ENCODE data around the gene KIF3A. TPM values are rescaled to one million over a fixed set of nuclear protein-coding genes. Genes with fewer than 3 reads are reported as not detected.

KIF3A gene
- total and polyA plus RNA-seq, 4 donors = 3.1 to 16.5 (median 9.2) TPM

DNA sequence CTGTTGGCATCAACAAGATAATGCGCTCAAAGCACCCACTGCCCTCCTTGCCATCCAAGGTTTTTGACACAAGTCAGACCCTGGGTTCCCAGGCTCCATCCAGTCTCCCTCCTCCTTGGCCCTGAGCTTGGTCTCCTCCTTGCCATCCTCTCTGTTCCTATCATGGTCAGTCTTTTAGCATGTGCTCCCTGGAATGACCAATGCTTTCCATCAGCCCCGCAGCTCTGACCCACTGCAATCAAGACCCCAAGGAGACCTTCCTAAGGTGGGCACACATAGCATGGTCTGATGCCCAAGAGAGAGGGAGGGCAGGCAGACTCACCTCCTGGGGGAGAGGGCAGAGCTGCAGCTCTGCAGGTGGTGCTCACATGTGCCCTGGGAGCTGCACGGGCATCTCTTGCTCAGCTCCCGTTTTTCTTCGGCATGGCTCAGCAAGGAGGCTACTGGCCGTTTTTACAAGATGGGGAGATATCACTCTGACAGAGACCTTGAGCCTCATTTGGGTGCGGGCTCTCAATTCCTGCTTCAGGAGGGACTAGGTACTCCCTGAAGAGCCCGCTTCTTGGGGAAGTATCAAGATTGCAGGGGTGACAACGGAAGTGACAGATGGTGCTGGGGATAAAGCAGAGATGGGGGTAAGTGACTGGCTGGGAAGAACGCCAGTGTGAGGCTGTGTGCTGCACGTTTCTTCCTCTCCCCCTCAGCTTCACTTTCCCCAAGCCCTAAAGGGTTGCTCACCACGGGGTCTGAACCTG is 36.4 kb upstream of the KIF3A start:
- TF ChIP-seq, protein P1, sequence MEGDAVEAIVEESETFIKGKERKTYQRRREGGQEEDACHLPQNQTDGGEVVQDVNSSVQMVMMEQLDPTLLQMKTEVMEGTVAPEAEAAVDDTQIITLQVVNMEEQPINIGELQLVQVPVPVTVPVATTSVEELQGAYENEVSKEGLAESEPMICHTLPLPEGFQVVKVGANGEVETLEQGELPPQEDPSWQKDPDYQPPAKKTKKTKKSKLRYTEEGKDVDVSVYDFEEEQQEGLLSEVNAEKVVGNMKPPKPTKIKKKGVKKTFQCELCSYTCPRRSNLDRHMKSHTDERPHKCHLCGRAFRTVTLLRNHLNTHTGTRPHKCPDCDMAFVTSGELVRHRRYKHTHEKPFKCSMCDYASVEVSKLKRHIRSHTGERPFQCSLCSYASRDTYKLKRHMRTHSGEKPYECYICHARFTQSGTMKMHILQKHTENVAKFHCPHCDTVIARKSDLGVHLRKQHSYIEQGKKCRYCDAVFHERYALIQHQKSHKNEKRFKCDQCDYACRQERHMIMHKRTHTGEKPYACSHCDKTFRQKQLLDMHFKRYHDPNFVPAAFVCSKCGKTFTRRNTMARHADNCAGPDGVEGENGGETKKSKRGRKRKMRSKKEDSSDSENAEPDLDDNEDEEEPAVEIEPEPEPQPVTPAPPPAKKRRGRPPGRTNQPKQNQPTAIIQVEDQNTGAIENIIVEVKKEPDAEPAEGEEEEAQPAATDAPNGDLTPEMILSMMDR (IDR thresholded peaks at IDR 0.05; ENCODE audit: control extremely low read depth, extremely low read depth) = no peak
- H3K27me3 ChIP-seq (ENCODE audit: control insufficient read depth in 3 of 3, insufficient read depth in 3 of 3, low read length in 2 of 3) = no peaks in the 10 kb centered on the region
- ATAC-seq (ENCODE audit: insufficient read depth, low FRiP score) (no peak), DNase-seq (peak in 1 of 3 donors; percentile 46)
- no peak overlapping the region for H3K27ac ChIP-seq (ENCODE audit: low read depth in 1 of 2, low read length in 1 of 2)
- no peak overlapping the region for H3K9ac ChIP-seq (ENCODE audit: insufficient read depth in 1 of 2, low read length in 2 of 2)
- WGBS, 2 donors = 75 to 80% methylated on average over 12 of the region's 12 CpGs
- H3K36me3 ChIP-seq (ENCODE audit: control insufficient read depth in 4 of 4, insufficient read depth in 4 of 4, low read length in 4 of 4) = no peaks in the 10 kb centered on the region
- no peaks in the 10 kb centered on the region for H3K9me3 ChIP-seq (ENCODE audit: control insufficient read depth in 4 of 4, insufficient read depth in 3 of 4, low read length in 3 of 4)
- H3K4me3 ChIP-seq = no peak overlapping the region
- peaks cover 7 to 31% (median 17%) of the 10 kb centered on the region in 5 donors for H3K4me1 ChIP-seq (ENCODE audit: control insufficient read depth in 5 of 5, insufficient read depth in 5 of 5, low read length in 5 of 5)

- Histone ChIP-seq H3K4me3 (no peak overlapping the region), H3K36me3 (ENCODE audit: control insufficient read depth in 4 of 4, insufficient read depth in 4 of 4, low read length in 4 of 4) (no peaks in the 10 kb centered on the region), H3K27me3 (ENCODE audit: control insufficient read depth in 3 of 3, insufficient read depth in 3 of 3, low read length in 2 of 3) (no peaks in the 10 kb centered on the region), H3K27ac (ENCODE audit: low read depth in 1 of 2, low read length in 1 of 2) (no peak overlapping the region), H3K4me1 (ENCODE audit: control insufficient read depth in 5 of 5, insufficient read depth in 5 of 5, low read length in 5 of 5) (peaks cover 9 to 36% (median 19%) of the 10 kb centered on the region in 5 donors), H3K9ac (ENCODE audit: insufficient read depth in 1 of 2, low read length in 2 of 2) (no peak overlapping the region), H3K9me3 (ENCODE audit: control insufficient read depth in 4 of 4, insufficient read depth in 3 of 4, low read length in 3 of 4) (no peaks in the 10 kb centered on the region)
- 93 to 99% methylated on average over 5 of the region's 5 CpGs for WGBS, 2 donors
- DNase-seq (no peak), ATAC-seq (ENCODE audit: insufficient read depth, low FRiP score) (no peak)
- TF ChIP-seq, protein P1 (IDR thresholded peaks at IDR 0.05; ENCODE audit: control extremely low read depth, extremely low read depth) = no peak
Observed at GRCh38 chr5:132773114-132773513, 35.8 kb upstream of the KIF3A start.

- TF ChIP-seq, protein P1 (IDR thresholded peaks at IDR 0.05; ENCODE audit: control extremely low read depth, extremely low read depth) = no peak
- H3K27me3 ChIP-seq (ENCODE audit: control insufficient read depth in 3 of 3, insufficient read depth in 3 of 3, low read length in 2 of 3) = no peaks in the 10 kb centered on the region
- no peaks in the 10 kb centered on the region for H3K36me3 ChIP-seq (ENCODE audit: control insufficient read depth in 4 of 4, insufficient read depth in 4 of 4, low read length in 4 of 4)
- 68 to 90% methylated on average over 8 of the region's 8 CpGs for WGBS, 2 donors
- H3K4me1 ChIP-seq (ENCODE audit: control insufficient read depth in 5 of 5, insufficient read depth in 5 of 5, low read length in 5 of 5) = peaks cover 11 to 37% (median 19%) of the 10 kb centered on the region in 5 donors
- DNase-seq (no peak), ATAC-seq (ENCODE audit: insufficient read depth, low FRiP score) (no peak)
- H3K9me3 ChIP-seq (ENCODE audit: control insufficient read depth in 4 of 4, insufficient read depth in 3 of 4, low read length in 3 of 4) = no peaks in the 10 kb centered on the region
- H3K9ac ChIP-seq (ENCODE audit: insufficient read depth in 1 of 2, low read length in 2 of 2) = no peak overlapping the region
- peak overlapping the region; percentile 0 to 15 for H3K27ac ChIP-seq (ENCODE audit: low read depth in 1 of 2, low read length in 1 of 2)
- H3K4me3 ChIP-seq = no peak overlapping the region
Observed at GRCh38 chr5:132772291-132773070, 35.1 kb upstream of the KIF3A start.

Data from lung (tissue), 12 donors.